Mucosa of descending colon (tissue), 3 donors: ENCODE measurements around the gene WNK1. TPM values are rescaled to one million over a fixed set of nuclear protein-coding genes. Genes with fewer than 3 reads are reported as not detected.

ENCODE experiments used
- ATAC-seq: fragments of 200-7000 bp; cut with Tn5 transposase; one replicate; pipeline ENCODE4 v1.9.1; 2020; ENCODE audit warnings: mild to moderate bottlenecking, moderate library complexity
- DNase-seq, 3 donors: peaks; one replicate each; pipeline ENCODE4 v3.0.0-alpha.2; 2020
- H3K36me3 ChIP-seq: fragments of 200-600 bp; one replicate; pipeline ENCODE4 v1.8.0; 2021; ENCODE audit warnings: low read depth, mild to moderate bottlenecking
- H3K4me1 ChIP-seq: fragments of 200-600 bp; one replicate; pipeline ENCODE4 v1.8.0; 2021; ENCODE audit warnings: low read depth, mild to moderate bottlenecking
- H3K4me3 ChIP-seq: fragments of 200-600 bp; one replicate; pipeline ENCODE4 v1.8.0; 2021; ENCODE audit warnings: mild to moderate bottlenecking
- H3K9me3 ChIP-seq: fragments of 200-600 bp; one replicate; pipeline ENCODE4 v1.8.0; 2021; ENCODE audit warnings: mild to moderate bottlenecking
- intact Hi-C, 2 donors: fragments of 100-400 bp; cut with DNase I in 1 of 2; cut with micrococcal nuclease in 1 of 2; formaldehyde crosslinking; loops; one replicate each; pipeline versions ENCODE4 v1.11.0 to v1.11.1; 2022; cut with DNase I, micrococcal nuclease
- total RNA-seq, 3 donors: library from RNA; stranded (reverse); fragmentation: NEBNext Ultra II Directional in 2 of 3; extraction: Animal tissue kit (Norgen Biotek cat#: 25700) in 2 of 3; gene quantifications; one replicate each; pipeline versions ENCODE4 v1.2.1 to v1.2.4, GENCODE V29; 2021 to 2023
- TF ChIP-seq, protein P1 (sequence below): fragments of 200-600 bp; IDR thresholded peaks from one replicate; pipeline ENCODE4 v1.8.0; 2022; ENCODE audit warnings: antibody characterized with exemption, mild to moderate bottlenecking
- donor health status: DM: no; HTN: no; CAD: no; lungs with moderate emphysema.
- donor health status: DM: no; HTN: no; CAD: no.
- donor health status: DM: no; HTN: yes; CAD: no.

Gene WNK1
- total RNA-seq, 3 donors from 2014 or later: 84.0 to 155 (median 85.5) TPM

DNA sequence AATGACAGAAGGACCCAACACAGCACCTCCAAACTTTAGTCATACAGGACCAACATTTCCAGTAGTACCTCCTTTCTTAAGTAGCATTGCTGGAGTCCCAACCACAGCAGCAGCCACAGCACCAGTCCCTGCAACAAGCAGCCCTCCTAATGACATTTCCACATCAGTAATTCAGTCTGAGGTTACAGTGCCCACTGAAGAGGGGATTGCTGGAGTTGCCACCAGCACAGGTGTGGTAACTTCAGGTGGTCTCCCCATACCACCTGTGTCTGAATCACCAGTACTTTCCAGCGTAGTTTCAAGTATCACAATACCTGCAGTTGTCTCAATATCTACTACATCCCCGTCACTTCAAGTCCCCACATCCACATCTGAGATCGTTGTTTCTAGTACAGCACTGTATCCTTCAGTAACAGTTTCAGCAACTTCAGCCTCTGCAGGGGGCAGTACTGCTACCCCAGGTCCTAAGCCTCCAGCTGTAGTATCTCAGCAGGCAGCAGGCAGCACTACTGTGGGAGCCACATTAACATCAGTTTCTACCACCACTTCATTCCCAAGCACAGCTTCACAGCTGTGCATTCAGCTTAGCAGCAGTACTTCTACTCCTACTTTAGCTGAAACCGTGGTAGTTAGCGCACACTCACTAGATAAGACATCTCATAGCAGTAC is 132.5 kb downstream of the WNK1 start:
- no peak for DNase-seq
- intact Hi-C loops: no loop called here
- TF ChIP-seq, protein P1, sequence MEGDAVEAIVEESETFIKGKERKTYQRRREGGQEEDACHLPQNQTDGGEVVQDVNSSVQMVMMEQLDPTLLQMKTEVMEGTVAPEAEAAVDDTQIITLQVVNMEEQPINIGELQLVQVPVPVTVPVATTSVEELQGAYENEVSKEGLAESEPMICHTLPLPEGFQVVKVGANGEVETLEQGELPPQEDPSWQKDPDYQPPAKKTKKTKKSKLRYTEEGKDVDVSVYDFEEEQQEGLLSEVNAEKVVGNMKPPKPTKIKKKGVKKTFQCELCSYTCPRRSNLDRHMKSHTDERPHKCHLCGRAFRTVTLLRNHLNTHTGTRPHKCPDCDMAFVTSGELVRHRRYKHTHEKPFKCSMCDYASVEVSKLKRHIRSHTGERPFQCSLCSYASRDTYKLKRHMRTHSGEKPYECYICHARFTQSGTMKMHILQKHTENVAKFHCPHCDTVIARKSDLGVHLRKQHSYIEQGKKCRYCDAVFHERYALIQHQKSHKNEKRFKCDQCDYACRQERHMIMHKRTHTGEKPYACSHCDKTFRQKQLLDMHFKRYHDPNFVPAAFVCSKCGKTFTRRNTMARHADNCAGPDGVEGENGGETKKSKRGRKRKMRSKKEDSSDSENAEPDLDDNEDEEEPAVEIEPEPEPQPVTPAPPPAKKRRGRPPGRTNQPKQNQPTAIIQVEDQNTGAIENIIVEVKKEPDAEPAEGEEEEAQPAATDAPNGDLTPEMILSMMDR: no peak
- Histone ChIP-seq H3K4me1 (no peaks in the 10 kb centered on the region), H3K9me3 (no peaks in the 10 kb centered on the region), H3K36me3 (peaks cover 23% of the 10 kb centered on the region), H3K4me3 (no peak overlapping the region)
- no peak for ATAC-seq

DNA sequence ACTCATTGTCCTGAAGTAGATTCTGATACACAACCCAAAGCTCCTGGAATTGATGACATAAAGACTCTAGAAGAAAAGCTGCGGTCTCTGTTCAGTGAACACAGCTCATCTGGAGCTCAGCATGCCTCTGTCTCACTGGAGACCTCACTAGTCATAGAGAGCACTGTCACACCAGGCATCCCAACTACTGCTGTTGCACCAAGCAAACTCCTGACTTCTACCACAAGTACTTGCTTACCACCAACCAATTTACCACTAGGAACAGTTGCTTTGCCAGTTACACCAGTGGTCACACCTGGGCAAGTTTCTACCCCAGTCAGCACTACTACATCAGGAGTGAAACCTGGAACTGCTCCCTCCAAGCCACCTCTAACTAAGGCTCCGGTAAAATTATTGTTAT is 133.3 kb downstream of the WNK1 start:
- intact Hi-C loops: no loop called here
- TF ChIP-seq, protein P1: no peak
- no peak for DNase-seq
- H3K4me1 ChIP-seq: no peaks in the 10 kb centered on the region
- peaks cover 23% of the 10 kb centered on the region for H3K36me3 ChIP-seq
- H3K4me3 ChIP-seq: no peak overlapping the region
- H3K9me3 ChIP-seq: no peaks in the 10 kb centered on the region
- ATAC-seq: no peak

DNA sequence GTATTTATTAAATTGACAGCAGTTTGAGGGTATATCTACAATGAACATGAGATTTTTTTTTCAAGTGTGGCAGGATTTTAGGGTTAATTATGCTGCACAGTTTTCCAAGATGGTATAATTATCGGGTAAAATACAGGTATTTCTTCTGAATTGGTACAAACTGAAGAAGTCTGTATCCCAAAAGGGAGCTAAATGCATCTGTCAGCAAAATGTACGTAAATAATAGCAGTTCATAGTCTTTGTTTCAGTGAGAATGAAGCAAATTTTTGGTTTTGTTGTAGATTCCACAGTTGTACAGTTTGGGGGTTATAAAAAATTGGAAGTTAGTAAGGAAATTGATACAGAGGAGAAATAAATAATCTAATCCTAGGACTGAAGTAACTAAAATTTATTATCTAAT is 133.8 kb downstream of the WNK1 start:
- intact Hi-C loops: no loop called here
- DNase-seq (no peak), ATAC-seq (no peak)
- Histone ChIP-seq H3K4me3 (no peak overlapping the region), H3K9me3 (no peaks in the 10 kb centered on the region), H3K36me3 (peaks cover 23% of the 10 kb centered on the region), H3K4me1 (no peaks in the 10 kb centered on the region)
- TF ChIP-seq, protein P1: no peak

DNA sequence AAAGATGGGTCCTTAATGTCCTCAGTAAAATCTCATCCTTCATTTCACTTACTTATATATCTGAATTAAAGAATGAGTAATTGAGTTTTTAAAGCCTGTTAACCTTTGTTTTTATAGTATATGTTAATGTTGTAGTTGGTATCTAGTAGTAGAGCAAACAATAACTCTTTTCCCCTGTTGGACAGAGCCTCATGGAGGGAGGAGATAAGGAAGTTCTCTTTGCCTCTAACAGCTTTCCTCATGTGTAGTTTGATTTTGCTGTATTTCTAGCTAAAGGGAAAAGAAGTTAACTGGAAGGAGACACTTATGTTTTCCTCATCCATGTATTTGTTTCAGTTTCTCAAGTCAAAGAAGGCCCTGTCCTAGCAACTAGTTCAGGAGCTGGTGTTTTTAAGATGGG is 141.8 kb downstream of the WNK1 start:
- no peak for ATAC-seq
- no peak overlapping the region for H3K4me3 ChIP-seq
- no peaks in the 10 kb centered on the region for H3K4me1 ChIP-seq
- no peaks in the 10 kb centered on the region for H3K9me3 ChIP-seq
- TF ChIP-seq, protein P1: no peak
- peaks cover 11% of the 10 kb centered on the region for H3K36me3 ChIP-seq
- DNase-seq: no peak
- intact Hi-C loops: no loop called here

DNA sequence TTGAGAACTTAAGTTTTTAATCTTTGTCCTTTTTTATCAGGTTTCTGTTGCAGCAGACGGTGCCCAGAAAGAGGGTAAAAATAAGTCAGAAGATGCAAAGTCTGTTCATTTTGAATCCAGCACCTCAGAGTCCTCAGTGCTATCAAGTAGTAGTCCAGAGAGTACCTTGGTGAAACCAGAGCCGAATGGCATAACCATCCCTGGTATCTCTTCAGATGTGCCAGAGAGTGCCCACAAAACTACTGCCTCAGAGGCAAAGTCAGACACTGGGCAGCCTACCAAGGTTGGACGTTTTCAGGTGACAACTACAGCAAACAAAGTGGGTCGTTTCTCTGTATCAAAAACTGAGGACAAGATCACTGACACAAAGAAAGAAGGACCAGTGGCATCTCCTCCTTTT is 143.7 kb downstream of the WNK1 start:
- no peak for ATAC-seq
- intact Hi-C loops: no loop called here

More for the DNA sequence above, 143.7 kb downstream of the WNK1 start:
- Histone ChIP-seq H3K9me3 (no peaks in the 10 kb centered on the region), H3K4me3 (no peak overlapping the region), H3K4me1 (no peaks in the 10 kb centered on the region), H3K36me3 (peaks cover 11% of the 10 kb centered on the region)
- TF ChIP-seq, protein P1: no peak
- no peak for DNase-seq
